ENCODE data around the gene BOLA2.
"Not testable (repeated sequence)": the region's sequence is repeated elsewhere in the genome, so short reads cannot be mapped to it uniquely, and the experiment has no call there.

Gene BOLA2

GRCh38 chr16:29454269-29454668 lies at the start of gene BOLA2, which contains the start of gene SLX1B:
Gene BOLA2, minus strand, starts transcription at chr16:29454351. Its CDS starts 98 bp downstream, at chr16:29454253.
Gene SLX1B, plus strand, starts transcription at chr16:29454533.
- H3K4me3 Mint-ChIP-seq; H3K36me3 Mint-ChIP-seq (ENCODE audit: low read depth); H3K27ac Mint-ChIP-seq; H3K9me3 Mint-ChIP-seq; H3K4me1 Mint-ChIP-seq; H3K27me3 Mint-ChIP-seq (ENCODE audit: low read depth): not testable (repeated sequence)

GRCh38 chr16:29482276-29482675 lies 28.1 kb upstream of the BOLA2 start:
- not testable (repeated sequence) for H3K27me3 Mint-ChIP-seq (ENCODE audit: low read depth); H3K4me3 Mint-ChIP-seq; H3K9me3 Mint-ChIP-seq; H3K27ac Mint-ChIP-seq; H3K36me3 Mint-ChIP-seq (ENCODE audit: low read depth); H3K4me1 Mint-ChIP-seq

- not testable (repeated sequence) for H3K27ac Mint-ChIP-seq; H3K27me3 Mint-ChIP-seq (ENCODE audit: low read depth); H3K36me3 Mint-ChIP-seq (ENCODE audit: low read depth); H3K4me1 Mint-ChIP-seq; H3K9me3 Mint-ChIP-seq; H3K4me3 Mint-ChIP-seq
Observed at GRCh38 chr16:29472065-29472464, 17.9 kb upstream of the BOLA2 start.

- not testable (repeated sequence) for H3K9me3 Mint-ChIP-seq; H3K36me3 Mint-ChIP-seq (ENCODE audit: low read depth); H3K27ac Mint-ChIP-seq; H3K27me3 Mint-ChIP-seq (ENCODE audit: low read depth); H3K4me1 Mint-ChIP-seq; H3K4me3 Mint-ChIP-seq
Observed at GRCh38 chr16:29469660-29470059, 15.5 kb upstream of the BOLA2 start.

- not testable (repeated sequence) for H3K27me3 Mint-ChIP-seq (ENCODE audit: low read depth); H3K9me3 Mint-ChIP-seq
Observed at GRCh38 chr16:29467654-29468366, 13.7 kb upstream of the BOLA2 start.

GRCh38 chr16:29466904-29467303 lies 12.8 kb upstream of the BOLA2 start:
- not testable (repeated sequence) for H3K27me3 Mint-ChIP-seq (ENCODE audit: low read depth); H3K4me3 Mint-ChIP-seq; H3K9me3 Mint-ChIP-seq; H3K27ac Mint-ChIP-seq; H3K36me3 Mint-ChIP-seq (ENCODE audit: low read depth); H3K4me1 Mint-ChIP-seq

More at GRCh38 chr16:29467654-29468366, 13.7 kb upstream of the BOLA2 start:
- H3K27ac Mint-ChIP-seq; H3K36me3 Mint-ChIP-seq (ENCODE audit: low read depth); H3K4me3 Mint-ChIP-seq; H3K4me1 Mint-ChIP-seq: not testable (repeated sequence)

- not testable (repeated sequence) for H3K4me1 Mint-ChIP-seq; H3K4me3 Mint-ChIP-seq; H3K9me3 Mint-ChIP-seq; H3K36me3 Mint-ChIP-seq (ENCODE audit: low read depth); H3K27me3 Mint-ChIP-seq (ENCODE audit: low read depth); H3K27ac Mint-ChIP-seq
Observed at GRCh38 chr16:29465985-29466824, 12.1 kb upstream of the BOLA2 start.

GRCh38 chr16:29460647-29461030 lies 6.5 kb upstream of the BOLA2 start:
- H3K36me3 Mint-ChIP-seq (ENCODE audit: low read depth); H3K27me3 Mint-ChIP-seq (ENCODE audit: low read depth); H3K4me1 Mint-ChIP-seq: not testable (repeated sequence)

GRCh38 chr16:29459706-29460646 lies 5.8 kb upstream of the BOLA2 start, which contains the start of gene SULT1A4:
Gene SULT1A4, plus strand, starts transcription at chr16:29459913. Its CDS starts 1,473 bp downstream, at chr16:29461386.
- not testable (repeated sequence) for H3K9me3 Mint-ChIP-seq; H3K36me3 Mint-ChIP-seq (ENCODE audit: low read depth); H3K4me3 Mint-ChIP-seq; H3K4me1 Mint-ChIP-seq; H3K27me3 Mint-ChIP-seq (ENCODE audit: low read depth); H3K27ac Mint-ChIP-seq

More at GRCh38 chr16:29460647-29461030, 6.5 kb upstream of the BOLA2 start:
- not testable (repeated sequence) for H3K9me3 Mint-ChIP-seq, H3K4me3 Mint-ChIP-seq, H3K27ac Mint-ChIP-seq

GRCh38 chr16:29457660-29458059 lies 3.5 kb upstream of the BOLA2 start:
- H3K36me3 Mint-ChIP-seq (ENCODE audit: low read depth); H3K4me3 Mint-ChIP-seq; H3K4me1 Mint-ChIP-seq; H3K27me3 Mint-ChIP-seq (ENCODE audit: low read depth); H3K9me3 Mint-ChIP-seq; H3K27ac Mint-ChIP-seq: not testable (repeated sequence)

- not testable (repeated sequence) for H3K27me3 Mint-ChIP-seq (ENCODE audit: low read depth); H3K4me3 Mint-ChIP-seq; H3K4me1 Mint-ChIP-seq; H3K36me3 Mint-ChIP-seq (ENCODE audit: low read depth); H3K9me3 Mint-ChIP-seq; H3K27ac Mint-ChIP-seq
Observed at GRCh38 chr16:29454828-29455227, 677 bp upstream of the BOLA2 start.

GRCh38 chr16:29453754-29454153 lies 397 bp downstream of the BOLA2 start:
- H3K27ac Mint-ChIP-seq; H3K4me1 Mint-ChIP-seq; H3K27me3 Mint-ChIP-seq (ENCODE audit: low read depth); H3K36me3 Mint-ChIP-seq (ENCODE audit: low read depth); H3K9me3 Mint-ChIP-seq; H3K4me3 Mint-ChIP-seq: not testable (repeated sequence)

GRCh38 chr16:29425390-29425789 lies 28.8 kb downstream of the BOLA2 start:
- H3K4me3 Mint-ChIP-seq; H3K36me3 Mint-ChIP-seq (ENCODE audit: low read depth); H3K9me3 Mint-ChIP-seq; H3K4me1 Mint-ChIP-seq; H3K27ac Mint-ChIP-seq; H3K27me3 Mint-ChIP-seq (ENCODE audit: low read depth): not testable (repeated sequence)

GRCh38 chr16:29423587-29423986 lies 30.6 kb downstream of the BOLA2 start:
- not testable (repeated sequence) for H3K4me1 Mint-ChIP-seq; H3K27ac Mint-ChIP-seq; H3K9me3 Mint-ChIP-seq; H3K4me3 Mint-ChIP-seq; H3K27me3 Mint-ChIP-seq (ENCODE audit: low read depth); H3K36me3 Mint-ChIP-seq (ENCODE audit: low read depth)

GRCh38 chr16:29405249-29405648 lies 48.9 kb downstream of the BOLA2 start:
- not testable (repeated sequence) for H3K27ac Mint-ChIP-seq; H3K27me3 Mint-ChIP-seq (ENCODE audit: low read depth); H3K9me3 Mint-ChIP-seq; H3K4me1 Mint-ChIP-seq; H3K36me3 Mint-ChIP-seq (ENCODE audit: low read depth); H3K4me3 Mint-ChIP-seq

Measured in nephron (organoid).